Glutamatergic neuron (in vitro differentiated cells): ENCODE results near the gene ZBTB40. TPM values are rescaled to one million over a fixed set of nuclear protein-coding genes. Genes with fewer than 3 reads are reported as not detected.
A peak's percentile ranks its signal among the peaks of the same experiment; 100 is the strongest.

Experiments used
- DNase-seq: peaks from one replicate; pipeline ENCODE4 v3.0.0; 2022
- H3K27ac Mint-ChIP-seq: one replicate; pipeline ENCODE4 v1.8.0; 2020; ENCODE audit warnings: mild to moderate bottlenecking, mixed read lengths, inconsistent platforms; ENCODE audit not compliant: unreplicated experiment
- H3K27me3 Mint-ChIP-seq: one replicate; pipeline ENCODE4 v1.8.0; 2020; ENCODE audit warnings: mild to moderate bottlenecking, moderate library complexity, mixed read lengths, inconsistent platforms; ENCODE audit not compliant: unreplicated experiment
- H3K36me3 Mint-ChIP-seq: one replicate; pipeline ENCODE4 v1.8.0; 2020; ENCODE audit warnings: mild to moderate bottlenecking, mixed read lengths, inconsistent platforms; ENCODE audit not compliant: unreplicated experiment
- H3K4me1 Mint-ChIP-seq: one replicate; pipeline ENCODE4 v1.8.0; 2020; ENCODE audit warnings: mild to moderate bottlenecking, low read depth, mixed read lengths, inconsistent platforms; ENCODE audit not compliant: unreplicated experiment
- H3K4me3 Mint-ChIP-seq: one replicate; pipeline ENCODE4 v1.8.0; 2020; ENCODE audit warnings: mild to moderate bottlenecking, mixed read lengths, inconsistent platforms; ENCODE audit not compliant: unreplicated experiment
- H3K9me3 Mint-ChIP-seq: one replicate; pipeline ENCODE4 v1.8.0; 2020; ENCODE audit warnings: mild to moderate bottlenecking, moderate library complexity, mixed read lengths, inconsistent platforms; ENCODE audit not compliant: unreplicated experiment
- CTCF ChIP-seq: fragments of 200-600 bp; sonication (generic); IDR thresholded peaks from one replicate; pipeline ENCODE4 v1.5.0; 2021; ENCODE audit not compliant: partially characterized antibody, unreplicated experiment
- total RNA-seq: library from RNA; stranded (reverse); fragmentation: NEBNext Ultra II Directional; extraction: Animal tissue kit (Norgen Biotek cat#: 25700); gene quantifications from one replicate; pipeline ENCODE4 v1.2.1, GENCODE V29; 2021; ENCODE audit not compliant: unreplicated experiment

The ZBTB40 gene
- total RNA-seq, 1 donor from 2014 or later, result 25.7 TPM

GRCh38 chr1:22440582-22440981 lies 11.1 kb upstream of the ZBTB40 start:
- Mint-ChIP-seq H3K9me3 (no peaks in the 10 kb centered on the region), H3K4me3 (no peak overlapping the region)
- no peak for TF ChIP-seq CTCF

GRCh38 chr1:22442212-22442894 lies 9.3 kb upstream of the ZBTB40 start:
- Mint-ChIP-seq H3K36me3 (peaks cover 11% of the 10 kb centered on the region), H3K4me3 (no peak overlapping the region), H3K4me1 (peaks cover 4% of the 10 kb centered on the region), H3K27me3 (peaks cover 2% of the 10 kb centered on the region), H3K9me3 (no peaks in the 10 kb centered on the region), H3K27ac (no peak overlapping the region)
- DNase-seq, result no peak
- TF ChIP-seq CTCF, result no peak

More at GRCh38 chr1:22440582-22440981, 11.1 kb upstream of the ZBTB40 start:
- no peak for DNase-seq
- no peaks in the 10 kb centered on the region for H3K27me3 Mint-ChIP-seq
- H3K4me1 Mint-ChIP-seq, result no peaks in the 10 kb centered on the region
- peaks cover 11% of the 10 kb centered on the region for H3K36me3 Mint-ChIP-seq
- no peak overlapping the region for H3K27ac Mint-ChIP-seq

DNA sequence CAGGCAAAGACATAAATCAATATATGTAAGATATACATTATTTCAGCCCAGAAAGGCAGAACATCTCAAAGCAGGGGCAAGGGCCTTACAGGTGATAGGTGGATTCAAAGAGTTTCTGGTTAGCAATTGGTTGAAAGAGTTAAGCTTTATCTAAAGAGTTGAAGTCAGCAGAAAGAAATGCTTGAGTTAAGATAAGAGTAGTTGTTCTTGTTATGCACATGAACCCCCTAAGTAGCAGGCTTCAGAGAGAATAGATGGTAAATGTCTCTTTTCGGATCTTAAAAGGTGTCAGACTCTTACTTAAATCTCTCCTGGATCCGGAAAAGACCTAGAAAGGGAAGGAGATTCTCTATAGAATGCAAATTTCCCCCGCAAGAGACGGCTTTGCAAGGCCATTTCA lies 8.3 kb upstream of the ZBTB40 start:
- no peak overlapping the region for H3K27ac Mint-ChIP-seq
- no peak for DNase-seq
- H3K9me3 Mint-ChIP-seq, result no peaks in the 10 kb centered on the region
- no peak for TF ChIP-seq CTCF
- H3K27me3 Mint-ChIP-seq, result peaks cover 2% of the 10 kb centered on the region
- H3K36me3 Mint-ChIP-seq, result peaks cover 11% of the 10 kb centered on the region
- peaks cover 12% of the 10 kb centered on the region for H3K4me1 Mint-ChIP-seq
- no peak overlapping the region for H3K4me3 Mint-ChIP-seq

DNA sequence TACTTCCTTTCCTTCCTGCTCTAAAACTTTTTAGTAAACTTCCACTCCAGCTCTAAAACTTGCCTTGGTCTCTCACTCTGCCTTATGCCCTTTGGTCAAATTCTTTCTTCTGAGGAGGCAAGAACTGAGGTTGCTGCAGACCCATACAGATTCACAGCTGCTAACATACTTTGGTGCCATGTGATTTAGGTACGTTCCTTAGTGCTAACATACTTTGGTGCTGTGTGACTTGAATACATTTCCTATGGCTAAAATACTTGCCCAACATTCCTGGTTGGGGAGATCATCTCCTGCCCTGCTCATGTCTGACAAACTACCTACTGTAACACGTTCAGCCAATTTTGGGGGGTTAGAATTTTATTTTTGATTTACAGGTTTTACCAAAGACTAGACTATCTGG lies 6.8 kb upstream of the ZBTB40 start:
- Mint-ChIP-seq H3K27me3 (peaks cover 2% of the 10 kb centered on the region), H3K36me3 (peaks cover 4% of the 10 kb centered on the region), H3K9me3 (no peaks in the 10 kb centered on the region), H3K27ac (no peak overlapping the region), H3K4me3 (no peak overlapping the region), H3K4me1 (peaks cover 17% of the 10 kb centered on the region)
- no peak for TF ChIP-seq CTCF
- DNase-seq, result no peak

- peak overlapping the region; percentile 62 for H3K27ac Mint-ChIP-seq
- H3K36me3 Mint-ChIP-seq, result no peaks in the 10 kb centered on the region
- peaks cover 23% of the 10 kb centered on the region for H3K4me1 Mint-ChIP-seq
- no peak for DNase-seq
- H3K4me3 Mint-ChIP-seq, result no peak overlapping the region
- H3K27me3 Mint-ChIP-seq, result peaks cover 6% of the 10 kb centered on the region
- TF ChIP-seq CTCF, result no peak
- peaks cover 4% of the 10 kb centered on the region for H3K9me3 Mint-ChIP-seq
These were observed 4.0 kb upstream of the ZBTB40 start for GRCh38 chr1:22447621-22448111.
